H9 (cell line): Measurements from ENCODE around the gene NLN. TPM values are rescaled to one million over a fixed set of nuclear protein-coding genes. Genes with fewer than 3 reads are reported as not detected.

Source experiments
- DNase-seq: peaks from one replicate; pipeline ENCODE4 v3.0.0-alpha.2; 2017
- H2AFZ ChIP-seq: one replicate; pipeline ENCODE4 v1.6.1; 2013; ENCODE audit warnings: mild to moderate bottlenecking, low read length, control low read depth, moderate library complexity
- H2AK5ac ChIP-seq: 2 replicates; pipeline ENCODE4 v1.6.1; 2013; ENCODE audit warnings: low read length, control low read depth, mixed read lengths; ENCODE audit not compliant: insufficient read length
- H2BK120ac ChIP-seq: one replicate; pipeline ENCODE4 v1.6.1; 2013; ENCODE audit warnings: low read depth, mild to moderate bottlenecking, low read length, control low read depth, inconsistent platforms; ENCODE audit not compliant: poor library complexity, severe bottlenecking
- H2BK12ac ChIP-seq: 2 replicates; pipeline ENCODE4 v1.6.1; 2013; ENCODE audit warnings: low read length, control low read depth, mixed read lengths, low read depth; ENCODE audit not compliant: insufficient read length
- H2BK15ac ChIP-seq: 2 replicates; pipeline ENCODE4 v1.6.1; 2013; ENCODE audit warnings: low read depth, low read length, control low read depth
- H2BK20ac ChIP-seq: one replicate; pipeline ENCODE4 v1.6.1; 2013; ENCODE audit warnings: low read depth, mild to moderate bottlenecking, low read length, control low read depth, inconsistent platforms; ENCODE audit not compliant: poor library complexity, severe bottlenecking
- H2BK5ac ChIP-seq: 2 replicates; pipeline ENCODE4 v1.6.1; 2013; ENCODE audit warnings: low read length, control low read depth, mixed read lengths; ENCODE audit not compliant: insufficient read length
- H3K14ac ChIP-seq: 2 replicates; pipeline ENCODE4 v1.6.1; 2013; ENCODE audit warnings: low read length, control low read depth; ENCODE audit not compliant: insufficient read depth
- H3K18ac ChIP-seq: 2 replicates; pipeline ENCODE4 v1.6.1; 2013; ENCODE audit warnings: low read depth, mild to moderate bottlenecking, mixed read lengths, low read length, control low read depth; ENCODE audit not compliant: insufficient read length
- H3K23ac ChIP-seq: 2 replicates; pipeline ENCODE4 v1.6.1; 2013; ENCODE audit warnings: low read length, control low read depth, mixed read lengths, low read depth; ENCODE audit not compliant: insufficient read length
- H3K23me2 ChIP-seq: 2 replicates; pipeline ENCODE4 v1.6.1; 2013; ENCODE audit warnings: low read depth, mild to moderate bottlenecking, mixed read lengths, low read length, control low read depth; ENCODE audit not compliant: insufficient read length, poor library complexity, severe bottlenecking
- H3K27ac ChIP-seq: 2 replicates; pipeline ENCODE4 v1.5.1; 2013; ENCODE audit warnings: low read length, control low read depth, mixed read lengths, low read depth; ENCODE audit not compliant: insufficient read length
- H3K27me3 ChIP-seq: 2 replicates; pipeline ENCODE4 v1.6.1; 2013; ENCODE audit warnings: low read length, control low read depth, inconsistent platforms; ENCODE audit not compliant: insufficient read depth
- H3K4ac ChIP-seq: 2 replicates; pipeline ENCODE4 v1.6.1; 2013; ENCODE audit warnings: low read depth, mild to moderate bottlenecking, control low read depth, inconsistent platforms, low read length, moderate library complexity
- H3K4me1 ChIP-seq: 2 replicates; pipeline ENCODE4 v1.6.1; 2013; ENCODE audit warnings: low read length, control low read depth, inconsistent platforms; ENCODE audit not compliant: insufficient read depth
- H3K4me2 ChIP-seq: 2 replicates; pipeline ENCODE4 v1.6.1; 2013; ENCODE audit warnings: low read length, control low read depth, mixed read lengths; ENCODE audit not compliant: insufficient read length, insufficient read depth
- H3K56ac ChIP-seq: 2 replicates; pipeline ENCODE4 v1.6.1; 2013; ENCODE audit warnings: low read depth, mild to moderate bottlenecking, mixed read lengths, low read length, control low read depth; ENCODE audit not compliant: insufficient read length
- H3K79me1 ChIP-seq: 2 replicates; pipeline ENCODE4 v1.6.1; 2013; ENCODE audit warnings: low read depth, mild to moderate bottlenecking, moderate library complexity, low read length, control low read depth, inconsistent platforms; ENCODE audit not compliant: insufficient read depth, poor library complexity, severe bottlenecking
- H3K79me2 ChIP-seq: 2 replicates; pipeline ENCODE4 v1.6.1; 2013; ENCODE audit warnings: low read length, control low read depth, inconsistent platforms; ENCODE audit not compliant: insufficient read depth
- H3K9ac ChIP-seq: 2 replicates; pipeline ENCODE4 v1.6.1; 2013; ENCODE audit warnings: low read length, control low read depth, mixed read lengths; ENCODE audit not compliant: insufficient read length; ENCODE audit errors: extremely low read depth
- H3K9me3 ChIP-seq: one replicate; pipeline ENCODE4 v1.6.1; 2013; ENCODE audit warnings: low read depth, low read length, inconsistent platforms; ENCODE audit not compliant: control insufficient read depth
- H3T11ph ChIP-seq: one replicate; pipeline ENCODE4 v1.6.1; 2013; ENCODE audit warnings: mild to moderate bottlenecking, low read length, control low read depth, inconsistent platforms
- H4K20me1 ChIP-seq: one replicate; pipeline ENCODE4 v1.6.1; 2013; ENCODE audit not compliant: control insufficient read depth, insufficient read length, insufficient read depth
- H4K5ac ChIP-seq: 2 replicates; pipeline ENCODE4 v1.6.1; 2013; ENCODE audit warnings: low read depth, mild to moderate bottlenecking, mixed read lengths, low read length, control low read depth; ENCODE audit not compliant: insufficient read length
- H4K8ac ChIP-seq: replicated peaks from 2 replicates; pipeline ENCODE4 v1.6.1; 2013; ENCODE audit warnings: low read length, control low read depth, mixed read lengths, low read depth; ENCODE audit not compliant: insufficient read length
- H4K91ac ChIP-seq: 2 replicates; pipeline ENCODE4 v1.6.1; 2013; ENCODE audit warnings: low read depth, mild to moderate bottlenecking, moderate library complexity, mixed read lengths, low read length, control low read depth; ENCODE audit not compliant: insufficient read length
- H3K27ac Mint-ChIP-seq, 3 experiments: 2 replicates in 2 of 3; 3 replicates in 1 of 3; pipeline ENCODE4 v1.8.0; 2020 to 2021; ENCODE audit warnings: mixed read lengths in 3 of 3, mild to moderate bottlenecking in 1 of 3, moderate library complexity in 1 of 3
- H3K27me3 Mint-ChIP-seq: 2 replicates; pipeline ENCODE4 v1.8.0; 2021; ENCODE audit warnings: low read depth, mild to moderate bottlenecking, moderate library complexity, mixed read lengths
- H3K36me3 Mint-ChIP-seq, 3 experiments: 2 replicates in 2 of 3; 3 replicates in 1 of 3; pipeline ENCODE4 v1.8.0; 2020 to 2021; ENCODE audit warnings: low read depth in 3 of 3, mixed read lengths in 3 of 3; ENCODE audit not compliant: insufficient read depth in 1 of 3
- H3K4me1 Mint-ChIP-seq, 2 experiments: 2 replicates each; pipeline ENCODE4 v1.8.0; 2020; ENCODE audit warnings: mixed read lengths in 2 of 2
- H3K4me3 Mint-ChIP-seq, 2 experiments: 2 replicates in 1 of 2; 3 replicates in 1 of 2; pipeline ENCODE4 v1.8.0; 2020 to 2021; ENCODE audit warnings: mild to moderate bottlenecking in 2 of 2, mixed read lengths in 2 of 2, moderate library complexity in 1 of 2
- H3K9me3 Mint-ChIP-seq, 2 experiments: 2 replicates in 1 of 2; 3 replicates in 1 of 2; pipeline ENCODE4 v1.8.0; 2020; ENCODE audit warnings: mild to moderate bottlenecking in 2 of 2, mixed read lengths in 2 of 2, moderate library complexity in 1 of 2
- WGBS: extraction: QIAGEN DNeasy Blood & Tissue Kit; methylation state at CpG from one replicate; pipeline ENCODE4 v1.1.7; 2013; ENCODE audit warnings: missing lambda C conversion rate, low lambda C conversion rate, mixed read lengths; ENCODE audit not compliant: insufficient read length; ENCODE audit errors: extremely low coverage; 5-methylcytosine and 5-hydroxymethylcytosine counted together
- total RNA-seq: library from RNA; stranded (reverse); gene quantifications from 2 replicates; pipeline ENCODE4 v1.2.1, GENCODE V29; 2021
- TF ChIP-seq, protein P1 (sequence below): fragments of 200-600 bp; sonication (generic); conservative IDR thresholded peaks from 3 replicates; pipeline ENCODE4 v1.8.0; 2021; ENCODE audit warnings: antibody characterized with exemption, mild to moderate bottlenecking

Gene NLN
- total RNA-seq, 1 experiment from 2014 or later = 137 TPM

DNA sequence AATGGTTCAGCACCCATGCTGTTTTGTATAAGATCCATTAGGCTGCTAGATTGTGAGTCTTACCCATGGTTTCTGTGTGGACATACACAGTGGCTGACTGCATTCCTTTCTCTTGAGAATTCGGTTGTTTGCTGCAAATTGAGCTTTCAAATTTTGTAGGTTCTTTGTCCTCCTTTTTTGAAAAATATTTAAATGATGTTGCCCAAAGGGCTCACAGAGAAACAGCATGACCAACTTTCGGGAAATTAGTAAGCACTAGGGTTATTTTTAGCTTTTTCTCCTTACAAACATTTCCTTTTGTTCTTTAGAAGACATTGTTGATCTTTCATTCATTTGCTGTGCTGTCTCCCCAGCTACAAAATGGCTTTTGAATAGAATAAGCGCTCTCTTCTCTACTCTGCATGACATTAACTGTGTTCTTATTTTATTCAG is 79.4 kb downstream of the NLN start:
- H3K27ac Mint-ChIP-seq = peak overlapping the region in 1 of 3 experiments; percentile 25; a peak in 1 of 7 replicates
- H3K4me3 Mint-ChIP-seq = no peak overlapping the region
- no peak overlapping the region for H2AFZ ChIP-seq
- H3K18ac ChIP-seq = no peak overlapping the region
- no peak overlapping the region for H2BK120ac ChIP-seq
- no peak overlapping the region for H3K14ac ChIP-seq
- H4K20me1 ChIP-seq = no peaks in the 10 kb centered on the region
- no peaks in the 10 kb centered on the region for H3K27me3 Mint-ChIP-seq
- H3K9me3 Mint-ChIP-seq = no peaks in the 10 kb centered on the region
- no peaks in the 10 kb centered on the region for H3K79me1 ChIP-seq
- no peak overlapping the region for H2BK20ac ChIP-seq
- TF ChIP-seq, protein P1, sequence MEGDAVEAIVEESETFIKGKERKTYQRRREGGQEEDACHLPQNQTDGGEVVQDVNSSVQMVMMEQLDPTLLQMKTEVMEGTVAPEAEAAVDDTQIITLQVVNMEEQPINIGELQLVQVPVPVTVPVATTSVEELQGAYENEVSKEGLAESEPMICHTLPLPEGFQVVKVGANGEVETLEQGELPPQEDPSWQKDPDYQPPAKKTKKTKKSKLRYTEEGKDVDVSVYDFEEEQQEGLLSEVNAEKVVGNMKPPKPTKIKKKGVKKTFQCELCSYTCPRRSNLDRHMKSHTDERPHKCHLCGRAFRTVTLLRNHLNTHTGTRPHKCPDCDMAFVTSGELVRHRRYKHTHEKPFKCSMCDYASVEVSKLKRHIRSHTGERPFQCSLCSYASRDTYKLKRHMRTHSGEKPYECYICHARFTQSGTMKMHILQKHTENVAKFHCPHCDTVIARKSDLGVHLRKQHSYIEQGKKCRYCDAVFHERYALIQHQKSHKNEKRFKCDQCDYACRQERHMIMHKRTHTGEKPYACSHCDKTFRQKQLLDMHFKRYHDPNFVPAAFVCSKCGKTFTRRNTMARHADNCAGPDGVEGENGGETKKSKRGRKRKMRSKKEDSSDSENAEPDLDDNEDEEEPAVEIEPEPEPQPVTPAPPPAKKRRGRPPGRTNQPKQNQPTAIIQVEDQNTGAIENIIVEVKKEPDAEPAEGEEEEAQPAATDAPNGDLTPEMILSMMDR = no peak
- no peak overlapping the region for H2BK15ac ChIP-seq
- no peak overlapping the region for H2BK12ac ChIP-seq
- H4K5ac ChIP-seq = no peak overlapping the region
- H3K9ac ChIP-seq = no peak overlapping the region
- no peaks in the 10 kb centered on the region for H3K79me2 ChIP-seq
- H3K36me3 Mint-ChIP-seq = peaks cover 38 to 75% (median 65%) of the 10 kb centered on the region in 3 experiments
- no peak overlapping the region for H3K4me2 ChIP-seq
- no peak overlapping the region for H3K56ac ChIP-seq
- no peaks in the 10 kb centered on the region for H3K4me1 Mint-ChIP-seq
- no peak overlapping the region for H3K23ac ChIP-seq
- DNase-seq = no peak
- H4K91ac ChIP-seq = no peak overlapping the region
- peaks cover 4% of the 10 kb centered on the region for H3K9me3 ChIP-seq
- no peak overlapping the region for H2AK5ac ChIP-seq
- no peaks in the 10 kb centered on the region for H3K4me1 ChIP-seq
- no peak overlapping the region for H3K4ac ChIP-seq
- no peaks in the 10 kb centered on the region for H3K23me2 ChIP-seq
- H2BK5ac ChIP-seq = no peak overlapping the region
- no CpG with 5 or more reads among the region's 3 CpGs for WGBS
- no peak overlapping the region for H4K8ac ChIP-seq
- no peaks in the 10 kb centered on the region for H3K27me3 ChIP-seq
- no peak overlapping the region for H3T11ph ChIP-seq
- H3K27ac ChIP-seq = no peak overlapping the region
